HG03108 (cell line): ENCODE measurements around the gene BEST3.
"Not testable (repeated sequence)": the region's sequence is repeated elsewhere in the genome, so short reads cannot be mapped to it uniquely, and the experiment has no call there.

ENCODE experiments used
- ATAC-seq: cut with Tn5 transposase; IDR thresholded peaks from one replicate; pipeline ENCODE4 v1.9.1; 2021; ENCODE audit warnings: moderate library complexity; ENCODE audit not compliant: unreplicated experiment

Gene BEST3

GRCh38 chr12:69608114-69608513, 91.0 kb downstream of the BEST3 start:
- no peak for ATAC-seq

GRCh38 chr12:69604275-69604674, 94.8 kb downstream of the BEST3 start:
- not testable (repeated sequence) for ATAC-seq
